IgD-negative memory B cell (primary cell): ENCODE results near the gene PARD3. TPM values are rescaled to one million over a fixed set of nuclear protein-coding genes. Genes with fewer than 3 reads are reported as not detected.
"Not testable (repeated sequence)": the region's sequence is repeated elsewhere in the genome, so short reads cannot be mapped to it uniquely, and the experiment has no call there.

Experiments
- H3K27ac Mint-ChIP-seq, 3 donors: one replicate each; pipeline ENCODE4 v1.8.0; 2020 to 2022; ENCODE audit warnings: mild to moderate bottlenecking in 3 of 3, mixed read lengths in 3 of 3, moderate library complexity in 1 of 3
- H3K27me3 Mint-ChIP-seq: one replicate; pipeline ENCODE4 v1.8.0; 2021; ENCODE audit warnings: mixed read lengths
- H3K36me3 Mint-ChIP-seq: one replicate; pipeline ENCODE4 v1.8.0; 2020; ENCODE audit warnings: mild to moderate bottlenecking, mixed read lengths
- H3K4me1 Mint-ChIP-seq, 3 donors: one replicate each; pipeline ENCODE4 v1.8.0; 2020 to 2022; ENCODE audit warnings: mixed read lengths in 3 of 3, mild to moderate bottlenecking in 1 of 3
- H3K4me3 Mint-ChIP-seq, 4 donors: one replicate each; pipeline ENCODE4 v1.8.0; 2020 to 2022; ENCODE audit warnings: mild to moderate bottlenecking in 4 of 4, mixed read lengths in 4 of 4, moderate library complexity in 3 of 4
- H3K9me3 Mint-ChIP-seq, 3 donors: one replicate each; pipeline ENCODE4 v1.8.0; 2020 to 2021; ENCODE audit warnings: mixed read lengths in 3 of 3, mild to moderate bottlenecking in 1 of 3
- polyA plus RNA-seq: library from polyadenylated mRNA; unstranded; fragments of 300-500 nt; fragmentation: Illumina TruSeq; gene quantifications from one replicate; pipeline ENCODE4 v1.2.3, GENCODE V29; 2021

Gene PARD3
- polyA plus RNA-seq, 1 donor from 2014 or later = not detected

- no peaks in the 10 kb centered on the region for H3K36me3 Mint-ChIP-seq
- H3K4me1 Mint-ChIP-seq = peaks cover 0 to under 1% (median 0%) of the 10 kb centered on the region in 3 donors
- H3K4me3 Mint-ChIP-seq = no peak overlapping the region
Observed at GRCh38 chr10:34797155-34797554, 17.9 kb downstream of the PARD3 start.

GRCh38 chr10:34796133-34796532 lies 19.0 kb downstream of the PARD3 start:
- no peak overlapping the region for H3K27ac Mint-ChIP-seq

More at GRCh38 chr10:34797155-34797554, 17.9 kb downstream of the PARD3 start:
- H3K27me3 Mint-ChIP-seq = peaks cover 1% of the 10 kb centered on the region
- H3K9me3 Mint-ChIP-seq = peaks cover 0 to 4% (median 1%) of the 10 kb centered on the region in 3 donors
- H3K27ac Mint-ChIP-seq = no peak overlapping the region

GRCh38 chr10:34795334-34795733 lies 19.8 kb downstream of the PARD3 start:
- Mint-ChIP-seq H3K27ac (no peak overlapping the region), H3K4me3 (no peak overlapping the region), H3K36me3 (no peaks in the 10 kb centered on the region), H3K9me3 (peaks cover 0 to 4% (median 3%) of the 10 kb centered on the region in 3 donors), H3K4me1 (no peaks in the 10 kb centered on the region), H3K27me3 (peaks cover 4% of the 10 kb centered on the region)

More at GRCh38 chr10:34796133-34796532, 19.0 kb downstream of the PARD3 start:
- Mint-ChIP-seq H3K4me3 (no peak overlapping the region), H3K27me3 (peaks cover 4% of the 10 kb centered on the region), H3K36me3 (no peaks in the 10 kb centered on the region), H3K9me3 (peaks cover 0 to 4% (median 3%) of the 10 kb centered on the region in 3 donors), H3K4me1 (no peaks in the 10 kb centered on the region)

- H3K36me3 Mint-ChIP-seq = no peaks in the 10 kb centered on the region
- peaks cover 0 to 4% (median 3%) of the 10 kb centered on the region in 3 donors for H3K9me3 Mint-ChIP-seq
- no peak overlapping the region for H3K27ac Mint-ChIP-seq
- H3K4me1 Mint-ChIP-seq = no peaks in the 10 kb centered on the region
- H3K4me3 Mint-ChIP-seq = no peak overlapping the region
- peaks cover 4% of the 10 kb centered on the region for H3K27me3 Mint-ChIP-seq
Observed at GRCh38 chr10:34794835-34795234, 20.3 kb downstream of the PARD3 start.

- H3K9me3 Mint-ChIP-seq, H3K27me3 Mint-ChIP-seq, H3K27ac Mint-ChIP-seq, H3K36me3 Mint-ChIP-seq, H3K4me1 Mint-ChIP-seq, H3K4me3 Mint-ChIP-seq: not testable (repeated sequence)
Observed at GRCh38 chr10:34793581-34793980, 21.5 kb downstream of the PARD3 start.

GRCh38 chr10:34792881-34793280 lies 22.2 kb downstream of the PARD3 start:
- H3K36me3 Mint-ChIP-seq = peaks cover 1% of the 10 kb centered on the region
- H3K4me3 Mint-ChIP-seq = no peak overlapping the region
- H3K4me1 Mint-ChIP-seq = no peaks in the 10 kb centered on the region
- no peak overlapping the region for H3K27ac Mint-ChIP-seq
- peaks cover 0 to 3% (median 2%) of the 10 kb centered on the region in 3 donors for H3K9me3 Mint-ChIP-seq
- H3K27me3 Mint-ChIP-seq = peaks cover 6% of the 10 kb centered on the region

- Mint-ChIP-seq H3K9me3 (peaks cover 0 to 3% (median 2%) of the 10 kb centered on the region in 3 donors), H3K36me3 (peaks cover 1% of the 10 kb centered on the region), H3K4me1 (no peaks in the 10 kb centered on the region), H3K27ac (no peak overlapping the region), H3K27me3 (peaks cover 7% of the 10 kb centered on the region), H3K4me3 (peak overlapping the region in 1 of 4 donors; percentile 39)
Observed at GRCh38 chr10:34791947-34792346, 23.1 kb downstream of the PARD3 start.

- H3K27me3 Mint-ChIP-seq = peaks cover 7% of the 10 kb centered on the region
- H3K27ac Mint-ChIP-seq = no peak overlapping the region
- peaks cover 1% of the 10 kb centered on the region for H3K36me3 Mint-ChIP-seq
- no peak overlapping the region for H3K4me3 Mint-ChIP-seq
- H3K4me1 Mint-ChIP-seq = no peaks in the 10 kb centered on the region
- peaks cover 0 to 3% (median 2%) of the 10 kb centered on the region in 3 donors for H3K9me3 Mint-ChIP-seq
Observed at GRCh38 chr10:34791228-34791627, 23.9 kb downstream of the PARD3 start.

GRCh38 chr10:34789966-34790506 lies 25.1 kb downstream of the PARD3 start:
- Mint-ChIP-seq H3K4me1 (no peaks in the 10 kb centered on the region), H3K9me3 (peaks cover 0 to 3% (median 0%) of the 10 kb centered on the region in 3 donors), H3K4me3 (no peak overlapping the region), H3K27me3 (peaks cover 7% of the 10 kb centered on the region), H3K27ac (no peak overlapping the region), H3K36me3 (peaks cover 1% of the 10 kb centered on the region)

- Mint-ChIP-seq H3K4me3 (no peak overlapping the region), H3K27me3 (peaks cover 4% of the 10 kb centered on the region), H3K9me3 (no peaks in the 10 kb centered on the region), H3K27ac (no peak overlapping the region), H3K4me1 (no peaks in the 10 kb centered on the region), H3K36me3 (peaks cover 1% of the 10 kb centered on the region)
Observed at GRCh38 chr10:34786464-34786863, 28.6 kb downstream of the PARD3 start.

GRCh38 chr10:34781711-34782110 lies 33.4 kb downstream of the PARD3 start:
- Mint-ChIP-seq H3K27me3 (peaks cover 2% of the 10 kb centered on the region), H3K4me1 (peaks cover 0 to 3% (median 2%) of the 10 kb centered on the region in 3 donors), H3K27ac (no peak overlapping the region), H3K9me3 (no peaks in the 10 kb centered on the region), H3K36me3 (no peaks in the 10 kb centered on the region), H3K4me3 (no peak overlapping the region)

GRCh38 chr10:34780818-34781380 lies 34.2 kb downstream of the PARD3 start:
- Mint-ChIP-seq H3K36me3 (no peaks in the 10 kb centered on the region), H3K27me3 (peaks cover 5% of the 10 kb centered on the region), H3K4me3 (peak overlapping the region in 1 of 4 donors; percentile 2), H3K9me3 (no peaks in the 10 kb centered on the region), H3K27ac (no peak overlapping the region), H3K4me1 (peaks cover 0 to 3% (median 2%) of the 10 kb centered on the region in 3 donors)

- peaks cover 0 to 3% (median 0%) of the 10 kb centered on the region in 3 donors for H3K9me3 Mint-ChIP-seq
- H3K27ac Mint-ChIP-seq = no peak overlapping the region
- no peaks in the 10 kb centered on the region for H3K36me3 Mint-ChIP-seq
- peaks cover 5% of the 10 kb centered on the region for H3K27me3 Mint-ChIP-seq
- H3K4me1 Mint-ChIP-seq = peaks cover 0 to 3% (median 2%) of the 10 kb centered on the region in 3 donors
- no peak overlapping the region for H3K4me3 Mint-ChIP-seq
Observed at GRCh38 chr10:34778237-34778636, 36.9 kb downstream of the PARD3 start.

- peaks cover 5% of the 10 kb centered on the region for H3K27me3 Mint-ChIP-seq
- no peak overlapping the region for H3K27ac Mint-ChIP-seq
- H3K4me1 Mint-ChIP-seq = peaks cover 0 to 3% (median 2%) of the 10 kb centered on the region in 3 donors
- no peak overlapping the region for H3K4me3 Mint-ChIP-seq
- peaks cover 0 to 3% (median 0%) of the 10 kb centered on the region in 3 donors for H3K9me3 Mint-ChIP-seq
- no peaks in the 10 kb centered on the region for H3K36me3 Mint-ChIP-seq
Observed at GRCh38 chr10:34776090-34776690, 38.9 kb downstream of the PARD3 start.

- peaks cover 0 to 3% (median 0%) of the 10 kb centered on the region in 3 donors for H3K9me3 Mint-ChIP-seq
- peaks cover 3% of the 10 kb centered on the region for H3K27me3 Mint-ChIP-seq
- no peak overlapping the region for H3K4me3 Mint-ChIP-seq
- no peaks in the 10 kb centered on the region for H3K4me1 Mint-ChIP-seq
- no peak overlapping the region for H3K27ac Mint-ChIP-seq
- H3K36me3 Mint-ChIP-seq = no peaks in the 10 kb centered on the region
Observed at GRCh38 chr10:34775044-34775637, 40.0 kb downstream of the PARD3 start.
